GM19463 (cell line): ENCODE results near the gene CEMP1.
A peak's percentile ranks its signal among the peaks of the same experiment; 100 is the strongest.

ENCODE experiments used
- ATAC-seq: cut with Tn5 transposase; IDR thresholded peaks from one replicate; pipeline ENCODE4 v1.9.1; 2021; ENCODE audit warnings: mild to moderate bottlenecking, moderate library complexity; ENCODE audit not compliant: unreplicated experiment

CEMP1 gene

DNA sequence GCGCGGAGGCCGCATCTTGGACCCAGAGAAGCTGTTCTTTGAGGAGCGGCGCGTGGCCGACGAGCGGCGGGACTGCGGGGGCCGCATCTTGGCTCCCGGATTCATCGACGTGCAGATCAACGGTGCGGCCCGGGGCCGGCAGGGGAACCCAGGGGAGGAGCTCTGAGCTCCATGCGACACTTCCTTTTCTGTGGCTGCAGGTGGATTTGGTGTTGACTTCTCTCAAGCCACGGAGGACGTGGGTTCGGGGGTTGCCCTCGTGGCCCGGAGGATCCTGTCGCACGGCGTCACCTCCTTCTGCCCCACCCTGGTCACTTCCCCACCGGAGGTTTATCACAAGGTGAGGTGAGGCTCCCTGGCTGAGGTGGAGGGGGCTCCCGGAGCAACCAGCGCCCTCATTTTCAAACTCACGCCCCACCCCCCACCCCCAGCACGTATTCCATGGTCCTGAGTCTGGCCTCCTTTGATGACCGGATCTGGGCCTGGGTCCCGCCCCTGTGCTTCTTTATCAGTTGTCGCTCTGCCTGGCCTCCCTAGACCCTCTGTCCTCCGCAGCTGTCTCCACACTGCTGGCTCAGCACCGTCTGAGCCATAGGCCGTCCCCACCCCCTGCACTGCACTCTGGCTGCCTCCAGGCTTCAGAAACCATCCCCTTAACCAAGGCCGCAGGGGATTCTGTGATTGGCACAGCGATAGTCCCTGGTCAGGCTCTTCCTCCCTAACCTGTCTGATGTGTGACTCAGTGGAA, 10.2 kb downstream of the CEMP1 start:
- ATAC-seq = no peak

DNA sequence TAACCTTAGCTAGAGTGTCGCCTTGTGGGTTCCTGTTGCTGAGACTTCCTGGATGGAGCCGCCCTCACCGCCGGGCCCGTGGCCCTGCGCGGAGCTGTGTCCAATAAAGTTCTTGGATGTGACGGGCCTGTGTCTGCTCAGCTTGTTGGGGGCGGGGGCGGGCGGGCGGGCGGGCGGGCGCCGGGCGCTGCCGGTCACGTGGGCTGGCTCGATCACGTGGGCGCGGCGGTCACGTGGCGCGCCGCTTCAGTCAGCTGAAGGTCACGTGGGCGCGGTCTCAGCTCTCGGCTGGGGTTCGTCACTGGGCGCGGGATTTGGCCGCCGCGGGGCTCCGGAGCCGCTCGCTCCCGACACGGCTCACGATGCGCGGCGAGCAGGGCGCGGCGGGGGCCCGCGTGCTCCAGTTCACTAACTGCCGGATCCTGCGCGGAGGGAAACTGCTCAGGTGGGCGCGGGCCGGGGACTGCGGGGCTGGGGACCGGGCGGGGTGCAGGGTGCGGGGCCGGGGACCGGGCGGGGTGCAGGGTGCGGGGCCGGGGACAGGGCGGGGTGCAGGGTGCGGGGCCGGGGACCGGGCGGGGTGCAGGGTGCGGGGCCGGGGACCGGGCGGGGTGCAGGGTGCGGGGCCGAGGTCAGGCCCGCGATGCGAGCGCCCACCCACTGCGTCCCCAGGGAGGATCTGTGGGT, 11.0 kb downstream of the CEMP1 start, which contains the start of gene AMDHD2:
Gene AMDHD2, plus strand, starts transcription at position 275 of the 687 bp plus-strand sequence. Its CDS starts 88 bp downstream, at position 363.
- no peak for ATAC-seq

GRCh38 chr16:2519711-2520080, 11.5 kb downstream of the CEMP1 start:
- no peak for ATAC-seq

GRCh38 chr16:2518823-2519710, 12.1 kb downstream of the CEMP1 start:
- ATAC-seq = no peak

DNA sequence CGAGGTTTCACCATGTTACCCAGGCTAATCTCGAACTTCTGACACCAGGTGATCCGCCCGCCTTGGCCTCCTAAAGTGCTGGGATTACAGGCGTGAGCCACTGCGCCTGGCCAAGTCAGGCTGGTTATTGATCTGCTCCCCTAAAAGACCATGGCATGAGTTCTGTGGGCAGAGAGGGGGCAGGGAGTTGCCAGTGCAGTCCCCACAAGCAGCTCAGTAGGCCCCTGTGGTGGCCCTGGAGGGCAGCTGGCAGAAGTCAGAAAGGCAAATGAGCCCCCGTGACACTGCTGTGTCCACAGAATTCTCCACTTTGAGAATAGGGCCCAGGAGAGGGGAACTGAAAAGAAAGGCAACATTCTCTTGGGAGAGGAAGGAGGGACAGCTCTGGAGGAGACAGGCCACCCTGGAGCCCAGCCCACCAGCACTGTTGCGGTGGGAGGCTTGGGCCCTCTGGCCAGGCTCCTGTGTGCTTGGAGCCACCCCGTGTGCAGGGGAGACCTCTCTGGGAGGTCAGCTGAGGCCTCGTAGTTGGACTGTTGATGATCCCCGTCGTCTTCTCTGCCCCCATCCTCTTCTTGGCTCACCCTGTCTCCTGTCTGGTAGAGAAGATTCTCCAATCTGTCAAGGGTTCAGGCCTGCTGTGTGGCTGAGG, 13.1 kb downstream of the CEMP1 start:
- ATAC-seq = no peak

- no peak for ATAC-seq
Measured at GRCh38 chr16:2516391-2517240, 14.6 kb downstream of the CEMP1 start.

DNA sequence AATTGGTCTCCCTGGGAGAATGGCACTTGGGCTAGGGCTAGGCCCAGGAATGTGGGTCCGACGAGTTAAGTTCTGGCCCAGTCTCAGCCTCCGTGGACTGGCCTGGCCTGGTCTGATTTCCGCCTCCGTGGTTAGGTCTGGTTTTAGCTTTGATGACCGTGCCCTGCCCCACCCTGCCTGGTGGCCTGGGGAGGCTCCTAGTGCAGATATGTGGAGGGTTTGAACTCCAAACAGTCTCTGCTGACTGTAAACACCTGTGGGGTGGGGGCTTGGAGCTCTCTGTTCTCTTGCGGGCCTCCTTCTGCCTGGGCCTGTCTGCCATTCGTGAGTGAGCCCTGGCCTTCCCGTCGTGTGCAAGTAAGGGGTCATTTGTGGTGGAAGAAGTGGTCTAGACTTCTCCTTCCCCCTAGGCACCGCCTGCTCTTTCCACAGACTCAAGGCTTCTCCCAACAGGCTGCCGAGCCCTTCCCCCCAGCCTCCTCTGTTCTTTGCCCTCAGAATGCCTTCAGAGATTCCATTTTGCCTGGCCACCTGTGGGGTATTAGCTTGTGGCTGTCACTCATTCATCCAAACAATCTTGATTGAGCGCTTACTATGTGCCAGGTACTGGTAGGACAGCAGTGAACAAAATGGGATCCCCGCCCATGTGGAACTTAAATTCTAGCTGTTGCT, 15.9 kb downstream of the CEMP1 start:
- ATAC-seq = no peak

GRCh38 chr16:2514333-2515179, 16.7 kb downstream of the CEMP1 start:
- no peak for ATAC-seq

GRCh38 chr16:2513405-2514332, 17.5 kb downstream of the CEMP1 start, which contains the start of gene ATP6V0C:
TSS of gene ATP6V0C (plus strand) at chr16:2513952. CDS start at chr16:2514104, 152 bp downstream.
- ATAC-seq = peak; percentile 72

DNA sequence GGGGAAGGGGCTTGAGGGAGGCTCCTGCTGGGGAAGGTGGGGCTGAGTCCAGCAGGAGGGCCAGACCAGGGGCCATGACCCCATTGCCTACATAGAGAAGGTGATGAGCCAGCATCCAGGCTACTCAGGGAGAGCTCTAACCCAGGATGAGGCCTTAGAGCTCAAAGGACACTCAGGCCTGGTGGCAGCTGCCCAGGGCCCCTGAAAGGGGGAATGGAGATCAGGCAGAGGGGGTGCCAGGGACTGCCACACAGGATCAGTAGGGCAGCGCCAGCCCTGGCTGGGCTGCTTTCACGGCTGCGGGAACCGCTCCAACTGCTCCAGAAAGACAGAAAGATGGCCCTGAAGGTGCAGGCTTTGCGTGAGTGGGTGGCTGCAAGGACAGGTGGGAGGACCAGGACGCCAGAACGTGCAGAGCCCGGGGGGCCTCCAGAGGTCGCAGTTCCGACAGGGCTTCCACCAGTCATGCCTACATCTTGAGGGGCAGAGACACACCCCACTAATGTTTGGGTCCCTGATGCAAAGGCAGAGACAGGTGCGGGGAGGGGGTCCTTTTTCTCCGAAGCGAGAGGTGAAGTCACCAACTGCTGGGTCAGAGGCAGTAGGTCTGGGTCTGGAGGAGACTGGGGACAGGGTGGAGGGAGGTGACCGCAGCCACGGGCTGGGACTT, 18.3 kb downstream of the CEMP1 start:
- ATAC-seq = no peak

- no peak for ATAC-seq
Measured at GRCh38 chr16:2511996-2512734, 19.0 kb downstream of the CEMP1 start.

DNA sequence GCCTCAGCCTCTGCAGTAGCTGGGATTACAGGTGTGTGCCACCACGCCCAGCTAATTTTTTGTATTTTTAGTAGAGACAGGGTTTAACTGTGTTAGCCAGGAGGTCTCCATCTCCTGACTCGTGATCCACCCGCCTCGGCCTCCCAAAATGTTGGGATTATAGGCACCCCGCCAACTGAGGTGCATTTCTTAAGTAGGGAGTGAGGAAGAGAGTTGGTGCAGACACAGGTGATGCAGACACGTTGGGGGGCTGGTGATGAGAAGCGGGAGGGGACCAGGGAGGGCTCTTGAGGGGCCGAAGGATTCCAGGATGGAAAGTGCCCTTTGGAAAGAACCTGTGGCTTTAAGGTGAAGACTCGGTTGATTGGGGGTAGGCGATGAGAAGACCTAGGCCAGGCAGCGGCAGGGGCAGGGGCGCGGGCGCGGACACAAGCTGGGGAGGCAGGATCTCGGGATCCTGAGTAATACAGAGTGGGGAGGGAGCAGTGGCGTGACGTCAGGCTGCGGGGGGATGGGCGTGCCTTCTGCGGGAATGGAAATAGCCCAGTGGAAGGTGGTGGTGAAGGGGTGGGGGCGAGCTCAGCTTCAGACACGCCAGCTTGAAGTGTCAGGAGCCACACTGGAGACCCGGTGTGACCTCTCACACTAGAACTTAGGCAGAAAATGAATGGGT, 19.9 kb downstream of the CEMP1 start:
- no peak for ATAC-seq

- ATAC-seq = no peak
Measured at GRCh38 chr16:2508722-2509400, 22.3 kb downstream of the CEMP1 start.

- ATAC-seq = peak; percentile 12
Measured at GRCh38 chr16:2507665-2508064, 23.5 kb downstream of the CEMP1 start.

- ATAC-seq = peak; percentile 52
Measured at GRCh38 chr16:2507052-2507659, 24.1 kb downstream of the CEMP1 start.
